HepG2 (cell line): ENCODE results near the gene RBP5. TPM values are rescaled to one million over a fixed set of nuclear protein-coding genes. Genes with fewer than 3 reads are reported as not detected.

Experiments used
- BCL6 ChIP-seq: IDR thresholded peaks from 2 replicates; pipeline ENCODE4 v1.6.1; 2016; ENCODE audit warnings: missing genetic modification reagents, missing compliant biosample characterization
- BHLHE40 ChIP-seq: IDR thresholded peaks from 2 replicates; pipeline ENCODE4 v1.6.1; 2011; ENCODE audit warnings: low read length, improper control_type of control experiment
- CTCF ChIP-seq: sonication (generic); formaldehyde crosslinking; IDR thresholded peaks from 2 replicates; pipeline ENCODE4 v1.5.0; 2020; ENCODE audit warnings: mild to moderate bottlenecking, missing genetic modification reagents, moderate library complexity
- EP300 ChIP-seq, 3 experiments: sonication (generic) in 1 of 3; formaldehyde crosslinking in 1 of 3; IDR thresholded peaks; 2 replicates each; pipeline versions ENCODE4 v1.5.1 to v1.6.1; 2011 to 2020; ENCODE audit warnings: low read depth in 2 of 3, low read length in 2 of 3, borderline replicate concordance in 1 of 3, improper control_type of control experiment in 1 of 3, mild to moderate bottlenecking in 1 of 3, missing genetic modification reagents in 1 of 3, moderate library complexity in 1 of 3
- EZH2 ChIP-seq: conservative IDR thresholded peaks from 2 replicates; pipeline ENCODE4 v1.6.1; 2012; ENCODE audit warnings: mild to moderate bottlenecking, low read depth, low read length, moderate library complexity
- FOSL2 ChIP-seq: sonication (generic); formaldehyde crosslinking; IDR thresholded peaks from 2 replicates; pipeline ENCODE4 v1.4.0; 2020; ENCODE audit warnings: missing genetic modification reagents
- GLI4 ChIP-seq: sonication (generic); formaldehyde crosslinking; IDR thresholded peaks from 2 replicates; pipeline ENCODE4 v1.5.1; 2020; ENCODE audit warnings: missing genetic modification reagents, mild to moderate bottlenecking, moderate library complexity, borderline replicate concordance
- GTF3A ChIP-seq: sonication (generic); formaldehyde crosslinking; conservative IDR thresholded peaks from 2 replicates; pipeline ENCODE4 v1.4.0; 2020; ENCODE audit warnings: mild to moderate bottlenecking, missing genetic modification reagents
- JDP2 ChIP-seq: sonication (generic); formaldehyde crosslinking; IDR thresholded peaks from 2 replicates; pipeline ENCODE4 v1.8.1; 2022; ENCODE audit warnings: missing genetic modification reagents, borderline replicate concordance
- KLF15 ChIP-seq: sonication (generic); formaldehyde crosslinking; IDR thresholded peaks from 2 replicates; pipeline ENCODE4 v1.8.1; 2023; ENCODE audit warnings: borderline replicate concordance, mild to moderate bottlenecking, inconsistent platforms, missing genetic modification reagents, mixed read lengths
- STAT5B ChIP-seq: sonication (generic); formaldehyde crosslinking; IDR thresholded peaks from 2 replicates; pipeline ENCODE4 v1.4.0; 2020; ENCODE audit warnings: missing genetic modification reagents
- SYNCRIP ChIP-seq: fragments of 200-400 bp; formaldehyde crosslinking; IDR thresholded peaks from 2 replicates; pipeline ENCODE4 v1.6.1; 2018; ENCODE audit warnings: mild to moderate bottlenecking, low read depth, low read length; ENCODE audit not compliant: insufficient read depth
- ZNF121 ChIP-seq: sonication (generic); formaldehyde crosslinking; IDR thresholded peaks from 2 replicates; pipeline ENCODE4 v1.5.0; 2020; ENCODE audit warnings: mild to moderate bottlenecking, missing genetic modification reagents
- ZNF282 ChIP-seq: fragments of 450-650 bp; IDR thresholded peaks from 2 replicates; pipeline ENCODE4 v1.6.1; 2018; ENCODE audit not compliant: partially characterized antibody
- ZNF546 ChIP-seq: sonication (generic); formaldehyde crosslinking; conservative IDR thresholded peaks from 2 replicates; pipeline ENCODE4 v1.8.1; 2023; ENCODE audit warnings: mild to moderate bottlenecking, missing genetic modification reagents
- ZNF550 ChIP-seq: sonication (generic); formaldehyde crosslinking; IDR thresholded peaks from 2 replicates; pipeline ENCODE4 v1.4.0; 2020; ENCODE audit warnings: mild to moderate bottlenecking, missing genetic modification reagents, borderline replicate concordance
- ZNF552 ChIP-seq: sonication (generic); formaldehyde crosslinking; IDR thresholded peaks from 2 replicates; pipeline ENCODE4 v1.9.0; 2022; ENCODE audit warnings: missing genetic modification reagents, mild to moderate bottlenecking, borderline replicate concordance
- ZNF597 ChIP-seq: sonication (generic); formaldehyde crosslinking; IDR thresholded peaks from 2 replicates; pipeline ENCODE4 v1.5.0; 2020; ENCODE audit warnings: missing genetic modification reagents
- ZNF709 ChIP-seq: sonication (generic); formaldehyde crosslinking; IDR thresholded peaks from 2 replicates; pipeline ENCODE4 v1.5.0; 2020; ENCODE audit warnings: mild to moderate bottlenecking, missing genetic modification reagents
- ZNF776 ChIP-seq: sonication (generic); formaldehyde crosslinking; IDR thresholded peaks from 2 replicates; pipeline ENCODE4 v1.4.0; 2020; ENCODE audit warnings: mild to moderate bottlenecking, missing genetic modification reagents
- ZSCAN9 ChIP-seq: IDR thresholded peaks from 2 replicates; pipeline ENCODE4 v1.6.1; 2016; ENCODE audit warnings: borderline replicate concordance
- polyA plus RNA-seq, 8 experiments: library from polyadenylated mRNA; depleted of rRNA in 3 of 8; stranded (reverse) in 7 of 8; unstranded in 1 of 8; fragments of >200 nt; fragmentation: Illumina TruSeq in 4 of 8; extraction: Trizol in 4 of 8; gene quantifications; 2 replicates each; pipeline versions ENCODE4 v1.2.1 to v1.2.3, GENCODE V29; 2011 to 2016; ENCODE audit warnings: low read depth in 4 of 8, missing spikeins in 1 of 8, mixed read lengths in 1 of 8; ENCODE audit not compliant: insufficient read depth in 1 of 8
- total RNA-seq, 5 experiments: library from RNA; depleted of rRNA; stranded (reverse); fragments of >200 nt; fragmentation: Illumina TruSeq; extraction: Trizol; gene quantifications; 2 replicates each; pipeline ENCODE4 v1.2.3, GENCODE V29; 2016; ENCODE audit warnings: low read depth in 1 of 5
- TF ChIP-seq, protein P1 (sequence below): sonication (generic); formaldehyde crosslinking; IDR thresholded peaks from 2 replicates; pipeline ENCODE4 v1.8.0; 2022; ENCODE audit warnings: missing genetic modification reagents, low read depth, mild to moderate bottlenecking, borderline replicate concordance
- TF ChIP-seq, protein P2 (sequence below): IDR thresholded peaks from 2 replicates; pipeline ENCODE4 v1.6.1; 2018; ENCODE audit warnings: missing genetic modification reagents
- TF ChIP-seq, protein P3 (sequence below): sonication (generic); formaldehyde crosslinking; IDR thresholded peaks from 2 replicates; pipeline ENCODE4 v1.9.0; 2021; ENCODE audit warnings: missing genetic modification reagents, borderline replicate concordance

Gene RBP5
- total and polyA plus RNA-seq, 2 of the 13 experiments (the other 11 are each of a cell fraction or from before 2014, with no cell fraction given) = 13.8 to 19.8 TPM

DNA sequence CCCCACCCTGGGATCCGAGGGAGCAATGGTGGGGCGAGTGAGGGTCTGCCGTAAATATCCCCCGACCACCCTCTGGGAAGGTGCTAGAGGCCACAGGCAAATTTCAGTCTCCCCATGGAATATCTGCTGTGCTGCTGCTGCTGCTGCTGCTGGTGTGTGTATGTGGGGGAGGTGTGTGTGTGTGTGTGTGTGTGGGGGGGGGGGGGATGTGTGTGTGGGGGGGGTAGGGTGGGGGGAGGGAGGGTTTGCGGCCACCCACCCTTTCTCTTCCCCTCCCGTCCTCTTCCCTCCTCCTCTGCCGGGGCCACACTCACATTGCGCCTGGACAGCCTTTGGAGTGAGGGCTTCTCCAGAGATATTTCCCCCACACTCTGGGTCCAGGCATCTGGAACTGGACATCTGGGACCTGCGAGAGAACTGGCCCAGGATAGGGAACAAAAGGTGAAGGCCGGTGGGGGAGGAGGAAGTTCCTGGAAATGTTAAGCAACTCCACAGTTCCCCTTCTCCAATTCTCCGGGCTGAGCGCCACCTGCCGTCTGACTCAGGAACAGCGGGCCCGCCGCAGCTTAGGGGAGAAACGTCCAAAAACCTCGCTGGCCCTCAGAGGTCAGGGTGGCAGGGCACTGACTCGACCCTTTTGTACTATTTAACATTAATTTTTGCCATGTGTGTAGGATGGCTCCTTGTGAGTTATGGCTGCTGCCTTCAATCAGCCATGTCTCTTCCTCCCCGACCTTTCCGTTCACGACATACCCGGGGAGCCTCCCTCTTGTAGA is 19.7 kb downstream of the RBP5 start, which contains the start of gene C1RL (continued):
- TF ChIP-seq, protein P1, sequence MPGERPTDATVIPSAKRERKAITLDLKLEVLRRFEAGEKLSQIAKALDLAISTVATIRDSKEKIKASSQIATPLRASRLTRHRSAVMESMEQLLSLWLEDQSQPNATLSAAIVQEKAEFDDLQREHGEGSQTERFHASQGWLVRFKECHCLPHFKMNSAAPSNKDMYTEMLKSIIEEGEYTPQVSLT (CRISPR knock-in tag) = no peak
- TF ChIP-seq ZSCAN9 (CRISPR knock-in tag) (0 out of 2 replicates have a peak, but pooled peaks have one; percentile 48), BCL6 (CRISPR knock-in tag) (peak; percentile 89), ZNF121 (CRISPR knock-in tag) (no peak; the same call in 1 of the 2 replicates), KLF15 (CRISPR knock-in tag) (0 out of 2 replicates have a peak, but pooled peaks have one; percentile 6), SYNCRIP (no peak), ZNF550 (CRISPR knock-in tag) (no peak), STAT5B (CRISPR knock-in tag) (no peak), ZNF709 (CRISPR knock-in tag) (no peak), ZNF552 (CRISPR knock-in tag) (0 out of 2 replicates have a peak, but pooled peaks have one; percentile 32), JDP2 (CRISPR knock-in tag) (no peak), GTF3A (no peak), ZNF282 (no peak), BHLHE40 (no peak), ZNF546 (CRISPR knock-in tag) (peak; percentile 50; the same call in 1 of the 2 replicates), EP300 (IDR thresholded peaks at IDR 0.05; ENCODE audit: low read depth in 2 of 2, low read length in 2 of 2) (peak; percentile 45 to 70; a peak in 3 of 4 replicates), EP300 (CRISPR knock-in tag; IDR thresholded peaks at IDR 0.05; ENCODE audit: borderline replicate concordance) (peak; percentile 57; the same call in 1 of the 2 replicates), ZNF776 (no peak), ZNF597 (CRISPR knock-in tag) (no peak), GLI4 (CRISPR knock-in tag) (no peak), CTCF (peak; percentile 95), FOSL2 (no peak; the same call in 1 of the 2 replicates), EZH2 (no peak)
- TF ChIP-seq, protein P2, sequence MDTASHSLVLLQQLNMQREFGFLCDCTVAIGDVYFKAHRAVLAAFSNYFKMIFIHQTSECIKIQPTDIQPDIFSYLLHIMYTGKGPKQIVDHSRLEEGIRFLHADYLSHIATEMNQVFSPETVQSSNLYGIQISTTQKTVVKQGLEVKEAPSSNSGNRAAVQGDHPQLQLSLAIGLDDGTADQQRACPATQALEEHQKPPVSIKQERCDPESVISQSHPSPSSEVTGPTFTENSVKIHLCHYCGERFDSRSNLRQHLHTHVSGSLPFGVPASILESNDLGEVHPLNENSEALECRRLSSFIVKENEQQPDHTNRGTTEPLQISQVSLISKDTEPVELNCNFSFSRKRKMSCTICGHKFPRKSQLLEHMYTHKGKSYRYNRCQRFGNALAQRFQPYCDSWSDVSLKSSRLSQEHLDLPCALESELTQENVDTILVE (CRISPR knock-in tag) = no peak
- TF ChIP-seq, protein P3, sequence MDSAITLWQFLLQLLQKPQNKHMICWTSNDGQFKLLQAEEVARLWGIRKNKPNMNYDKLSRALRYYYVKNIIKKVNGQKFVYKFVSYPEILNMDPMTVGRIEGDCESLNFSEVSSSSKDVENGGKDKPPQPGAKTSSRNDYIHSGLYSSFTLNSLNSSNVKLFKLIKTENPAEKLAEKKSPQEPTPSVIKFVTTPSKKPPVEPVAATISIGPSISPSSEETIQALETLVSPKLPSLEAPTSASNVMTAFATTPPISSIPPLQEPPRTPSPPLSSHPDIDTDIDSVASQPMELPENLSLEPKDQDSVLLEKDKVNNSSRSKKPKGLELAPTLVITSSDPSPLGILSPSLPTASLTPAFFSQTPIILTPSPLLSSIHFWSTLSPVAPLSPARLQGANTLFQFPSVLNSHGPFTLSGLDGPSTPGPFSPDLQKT (CRISPR knock-in tag) = no peak
